ENCODE results near the gene TMEM178A. TPM values are rescaled to one million over a fixed set of nuclear protein-coding genes. Genes with fewer than 3 reads are reported as not detected.

Gene TMEM178A
- total and polyA plus RNA-seq, 7 donors = 0.60 to 6.1 (median 1.8) TPM; not detected in 1

- no peak for TF ChIP-seq EP300 (IDR thresholded peaks at IDR 0.05)
- no peak for TF ChIP-seq POLR2A (IDR thresholded peaks at IDR 0.05)
- no peak for TF ChIP-seq POLR2AphosphoS5 (IDR thresholded peaks at IDR 0.05)
- TF ChIP-seq CTCF (IDR thresholded peaks at IDR 0.05) = no peak
- H3K36me3 ChIP-seq = no peaks in the 10 kb centered on the region
- no peaks in the 10 kb centered on the region for H3K4me1 ChIP-seq
- H3K27me3 ChIP-seq = no peaks in the 10 kb centered on the region
- H3K9me3 ChIP-seq = no peaks in the 10 kb centered on the region
- H3K4me3 ChIP-seq = no peak overlapping the region
- no peak overlapping the region for H3K27ac ChIP-seq
- intact Hi-C loops (cut with DNase I) = no loop called here
- 90 to 95% methylated on average over 12 of the region's 12 CpGs for WGBS, 2 donors
- DNase-seq = no peak
Observed at GRCh38 chr2:39717067-39717466, 51.4 kb downstream of the TMEM178A start.

GRCh38 chr2:39718483-39718882, 52.8 kb downstream of the TMEM178A start:
- Histone ChIP-seq H3K27ac (no peak overlapping the region), H3K4me1 (peaks cover 0 to 2% (median under 1%) of the 10 kb centered on the region in 4 donors), H3K9me3 (no peaks in the 10 kb centered on the region), H3K4me3 (no peak overlapping the region), H3K36me3 (no peaks in the 10 kb centered on the region), H3K27me3 (no peaks in the 10 kb centered on the region)
- no peak for DNase-seq
- WGBS, 2 donors = 28 to 64% methylated on average over 9 of the region's 9 CpGs
- intact Hi-C loops (cut with DNase I) = no loop called here
- TF ChIP-seq POLR2AphosphoS5 (IDR thresholded peaks at IDR 0.05) (no peak), POLR2A (IDR thresholded peaks at IDR 0.05) (no peak), EP300 (IDR thresholded peaks at IDR 0.05) (no peak), CTCF (IDR thresholded peaks at IDR 0.05) (no peak)

GRCh38 chr2:39719317-39719716, 53.6 kb downstream of the TMEM178A start:
- Histone ChIP-seq H3K4me3 (no peak overlapping the region), H3K4me1 (peaks cover 0 to 10% (median 8%) of the 10 kb centered on the region in 4 donors), H3K27ac (no peak overlapping the region), H3K9me3 (no peaks in the 10 kb centered on the region), H3K27me3 (no peaks in the 10 kb centered on the region), H3K36me3 (no peaks in the 10 kb centered on the region)
- no peak for DNase-seq
- 89 to 91% methylated on average over 8 of the region's 8 CpGs for WGBS, 2 donors
- intact Hi-C loops (cut with DNase I) = no loop called here
- TF ChIP-seq POLR2A (IDR thresholded peaks at IDR 0.05) (no peak), POLR2AphosphoS5 (IDR thresholded peaks at IDR 0.05) (no peak), EP300 (IDR thresholded peaks at IDR 0.05) (no peak), CTCF (IDR thresholded peaks at IDR 0.05) (no peak)

- Histone ChIP-seq H3K9me3 (no peaks in the 10 kb centered on the region), H3K36me3 (no peaks in the 10 kb centered on the region), H3K27me3 (no peaks in the 10 kb centered on the region), H3K4me3 (no peak overlapping the region), H3K4me1 (peaks cover 0 to 18% (median 11%) of the 10 kb centered on the region in 4 donors), H3K27ac (no peak overlapping the region)
- 89 to 92% methylated on average over 2 of the region's 2 CpGs for WGBS, 2 donors
- intact Hi-C loops (cut with DNase I) = no loop called here
- DNase-seq = no peak
- TF ChIP-seq POLR2AphosphoS5 (IDR thresholded peaks at IDR 0.05) = no peak
- no peak for TF ChIP-seq CTCF (IDR thresholded peaks at IDR 0.05)
- TF ChIP-seq EP300 (IDR thresholded peaks at IDR 0.05) = no peak
- TF ChIP-seq POLR2A (IDR thresholded peaks at IDR 0.05) = no peak
Observed at GRCh38 chr2:39720970-39721369, 55.3 kb downstream of the TMEM178A start.

GRCh38 chr2:39723497-39723896, 57.8 kb downstream of the TMEM178A start:
- TF ChIP-seq POLR2AphosphoS5 (IDR thresholded peaks at IDR 0.05) (no peak), CTCF (IDR thresholded peaks at IDR 0.05) (no peak), EP300 (IDR thresholded peaks at IDR 0.05) (no peak), POLR2A (IDR thresholded peaks at IDR 0.05) (no peak)

More at GRCh38 chr2:39723497-39723896, 57.8 kb downstream of the TMEM178A start:
- WGBS, 2 donors = 87 to 89% methylated on average over 2 of the region's 2 CpGs
- no peak for DNase-seq
- no peak overlapping the region for H3K27ac ChIP-seq
- intact Hi-C loops (cut with DNase I) = no loop called here
- H3K4me3 ChIP-seq = no peak overlapping the region
- H3K4me1 ChIP-seq = peaks cover 0 to 18% (median 11%) of the 10 kb centered on the region in 4 donors
- H3K36me3 ChIP-seq = no peaks in the 10 kb centered on the region
- no peaks in the 10 kb centered on the region for H3K27me3 ChIP-seq
- H3K9me3 ChIP-seq = no peaks in the 10 kb centered on the region

Data from sigmoid colon (tissue), 7 donors.